Endothelial cell of umbilical vein (primary cell): ENCODE data around the gene CREBL2. TPM values are rescaled to one million over a fixed set of nuclear protein-coding genes. Genes with fewer than 3 reads are reported as not detected.

ENCODE experiments used
- BruUV-seq: library from RNA; stranded (reverse); fragments of 400-500 nt; replicated peaks from 2 replicates; lab custom pipeline; 2021; lab: Mats Ljungman, UMichigan
- CTCF ChIA-PET: fragments of 300-600, 350-600 bp; sonication (Branson Sonifier 250); formaldehyde crosslinking; loops from one replicate; lab custom pipeline; 2021; ENCODE audit warnings: antibody characterized with exemption, inconsistent platforms; lab: Charles Lee
- POLR2A ChIA-PET: fragments of 300-600, 350-600 bp; sonication (Branson Sonifier 250); formaldehyde crosslinking; loops from one replicate; lab custom pipeline; 2021; ENCODE audit warnings: antibody characterized with exemption, inconsistent platforms; lab: Charles Lee
- DNase-seq: peaks from one replicate; pipeline ENCODE4 v3.0.0-alpha.2; 2011; ENCODE audit warnings: low read depth, low spot score
- FAIRE-seq: peaks from 2 replicates; lab custom pipeline; 2011; peaks lifted over from hg19 to GRCh38; lab: Jason Lieb, UNC
- H2AFZ ChIP-seq: 2 replicates; pipeline ENCODE4 v1.6.0; 2012; ENCODE audit warnings: low read depth, low read length, control low read depth, inconsistent platforms
- H3K27ac ChIP-seq: 2 replicates; pipeline ENCODE4 v1.5.1; 2011; ENCODE audit warnings: low read depth, mild to moderate bottlenecking, control low read depth, low read length, moderate library complexity; ENCODE audit not compliant: insufficient read depth
- H3K27me3 ChIP-seq, 2 experiments: 2 replicates each; pipeline versions ENCODE4 v1.6.0 to v1.6.1; 2011; ENCODE audit warnings: low read length in 2 of 2, mixed read lengths in 1 of 2; ENCODE audit not compliant: control insufficient read depth in 2 of 2, insufficient read depth in 2 of 2
- H3K36me3 ChIP-seq, 2 experiments: 2 replicates in 1 of 2; 3 replicates in 1 of 2; pipeline ENCODE4 v1.5.1; 2011; ENCODE audit warnings: low read length in 2 of 2, mild to moderate bottlenecking in 1 of 2, moderate library complexity in 1 of 2; ENCODE audit not compliant: control insufficient read depth in 2 of 2, insufficient read depth in 2 of 2; ENCODE audit errors: extremely low read depth in 1 of 2
- H3K4me1 ChIP-seq: 3 replicates; pipeline ENCODE4 v1.5.1; 2011; ENCODE audit warnings: mild to moderate bottlenecking, low read length; ENCODE audit not compliant: control insufficient read depth, insufficient read depth; ENCODE audit errors: extremely low read depth
- H3K4me2 ChIP-seq: 2 replicates; pipeline ENCODE4 v1.6.1; 2011; ENCODE audit warnings: low read length, control low read depth, mixed read lengths; ENCODE audit not compliant: insufficient read depth
- H3K4me3 ChIP-seq, 3 experiments: fragments of 200-600 bp in 1 of 3; sonication (generic), shearing (Covaris generic) in 1 of 3; replicated peaks in 1 of 3; 2 replicates each; pipeline ENCODE4 v1.5.1; 2011 to 2016; ENCODE audit warnings: control low read depth in 3 of 3, low read length in 3 of 3, mild to moderate bottlenecking in 2 of 3, inconsistent platforms in 1 of 3, low read depth in 1 of 3, moderate library complexity in 1 of 3; ENCODE audit not compliant: insufficient read depth in 1 of 3
- H3K79me2 ChIP-seq: 2 replicates; pipeline ENCODE4 v1.6.0; 2012; ENCODE audit warnings: low read length, inconsistent platforms; ENCODE audit not compliant: control insufficient read depth, insufficient read depth
- H3K9ac ChIP-seq: replicated peaks from 2 replicates; pipeline ENCODE3; 2011; ENCODE audit warnings: low read length, control low read depth; ENCODE audit not compliant: insufficient read depth; ENCODE audit errors: extremely low read depth
- H3K9me1 ChIP-seq: replicated peaks from 3 replicates; pipeline ENCODE4 v1.6.0; 2011; ENCODE audit warnings: mild to moderate bottlenecking, low read length; ENCODE audit not compliant: control insufficient read depth, insufficient read depth; ENCODE audit errors: extremely low read depth
- H3K9me3 ChIP-seq: replicated peaks from 2 replicates; pipeline ENCODE4 v1.5.1; 2012; ENCODE audit warnings: low read length, inconsistent platforms; ENCODE audit not compliant: control insufficient read depth, insufficient read depth
- H4K20me1 ChIP-seq: replicated peaks from 2 replicates; pipeline ENCODE3; 2011; ENCODE audit warnings: mild to moderate bottlenecking, low read length; ENCODE audit not compliant: control insufficient read depth, insufficient read depth; ENCODE audit errors: extremely low read depth
- EZH2 ChIP-seq: IDR thresholded peaks from 2 replicates; pipeline ENCODE4 v1.6.1; 2012; ENCODE audit warnings: borderline replicate concordance, low read depth, mild to moderate bottlenecking, moderate library complexity, low read length, inconsistent platforms; ENCODE audit not compliant: severe bottlenecking
- FOS ChIP-seq: IDR thresholded peaks from 2 replicates; pipeline ENCODE4 v1.6.1; 2011; ENCODE audit warnings: mild to moderate bottlenecking, low read length, moderate library complexity, borderline replicate concordance; ENCODE audit not compliant: insufficient read depth
- GATA2 ChIP-seq: IDR thresholded peaks from 2 replicates; pipeline ENCODE4 v1.7.0; 2011; ENCODE audit warnings: low read depth, mild to moderate bottlenecking, moderate library complexity, mixed read lengths, low read length; ENCODE audit not compliant: insufficient read length, insufficient read depth
- JUN ChIP-seq: IDR thresholded peaks from 2 replicates; pipeline ENCODE4 v1.6.1; 2011; ENCODE audit warnings: borderline replicate concordance, low read depth; ENCODE audit not compliant: insufficient read length, insufficient read depth
- MYC ChIP-seq: IDR thresholded peaks from one replicate; pipeline ENCODE4 v1.6.1; 2011; ENCODE audit warnings: mild to moderate bottlenecking, low read depth, low read length
- POLR2A ChIP-seq: IDR thresholded peaks from 2 replicates; pipeline ENCODE4 v1.6.1; 2012; ENCODE audit warnings: low read depth, mild to moderate bottlenecking, control low read depth, low read length
- POLR2AphosphoS5 ChIP-seq: IDR thresholded peaks from 2 replicates; pipeline ENCODE4 v1.6.1; 2012; ENCODE audit warnings: low read depth, mild to moderate bottlenecking, control low read depth, low read length, moderate library complexity; ENCODE audit not compliant: insufficient read depth
- dilution Hi-C: fragments of 300-500 bp; cut with MboI; formaldehyde crosslinking; loops from one replicate; pipeline ENCODE4 v1.15.0; 2019; ENCODE audit warnings: low sequenced_read_pairs; ENCODE audit not compliant: extremely low pct_ligation_motif_present
- intact Hi-C: fragments of 100-400 bp; cut with micrococcal nuclease; formaldehyde crosslinking; loops from one replicate; pipeline ENCODE4 v1.10.0; 2022
- polyA plus RNA-seq, 4 experiments: library from polyadenylated mRNA; depleted of rRNA in 3 of 4; stranded (reverse) in 3 of 4; unstranded in 1 of 4; fragments of >200 nt; gene quantifications; 2 replicates each; pipeline versions ENCODE4 v1.2.1 to v1.2.3, GENCODE V29; 2011 to 2012; ENCODE audit warnings: missing spikeins in 1 of 4
- total RNA-seq: library from RNA; stranded (reverse); gene quantifications from 2 replicates; pipeline ENCODE4 v1.2.3, GENCODE V29; 2021
- TF ChIP-seq, protein P1 (sequence below), 2 donors: IDR thresholded peaks; 1 replicate in 1 of 2; 2 replicates in 1 of 2; pipeline ENCODE4 v1.5.1; 2011; ENCODE audit warnings: low read length in 2 of 2, mild to moderate bottlenecking in 2 of 2, moderate library complexity in 2 of 2, control low read depth in 1 of 2, inconsistent platforms in 1 of 2, low read depth in 1 of 2; ENCODE audit not compliant: insufficient read depth in 1 of 2; ENCODE audit errors: extremely low read depth in 1 of 2
- TF ChIP-seq, protein P2 (sequence below): IDR thresholded peaks from 2 replicates; pipeline ENCODE4 v1.6.1; 2011; ENCODE audit not compliant: insufficient read depth, insufficient read length

The CREBL2 gene
- total and polyA plus RNA-seq, 2 donors (not counting 3 experiments of a cell fraction or from before 2014, with no cell fraction given) = 10.5 to 19.4 TPM

- DNase-seq = no peak
- TF ChIP-seq EZH2 = no peak
- TF ChIP-seq, protein P1, sequence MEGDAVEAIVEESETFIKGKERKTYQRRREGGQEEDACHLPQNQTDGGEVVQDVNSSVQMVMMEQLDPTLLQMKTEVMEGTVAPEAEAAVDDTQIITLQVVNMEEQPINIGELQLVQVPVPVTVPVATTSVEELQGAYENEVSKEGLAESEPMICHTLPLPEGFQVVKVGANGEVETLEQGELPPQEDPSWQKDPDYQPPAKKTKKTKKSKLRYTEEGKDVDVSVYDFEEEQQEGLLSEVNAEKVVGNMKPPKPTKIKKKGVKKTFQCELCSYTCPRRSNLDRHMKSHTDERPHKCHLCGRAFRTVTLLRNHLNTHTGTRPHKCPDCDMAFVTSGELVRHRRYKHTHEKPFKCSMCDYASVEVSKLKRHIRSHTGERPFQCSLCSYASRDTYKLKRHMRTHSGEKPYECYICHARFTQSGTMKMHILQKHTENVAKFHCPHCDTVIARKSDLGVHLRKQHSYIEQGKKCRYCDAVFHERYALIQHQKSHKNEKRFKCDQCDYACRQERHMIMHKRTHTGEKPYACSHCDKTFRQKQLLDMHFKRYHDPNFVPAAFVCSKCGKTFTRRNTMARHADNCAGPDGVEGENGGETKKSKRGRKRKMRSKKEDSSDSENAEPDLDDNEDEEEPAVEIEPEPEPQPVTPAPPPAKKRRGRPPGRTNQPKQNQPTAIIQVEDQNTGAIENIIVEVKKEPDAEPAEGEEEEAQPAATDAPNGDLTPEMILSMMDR (IDR thresholded peaks at IDR 0.05; ENCODE audit: extremely low read depth in 1 of 2, insufficient read depth in 1 of 2, low read depth in 1 of 2, low read length in 2 of 2) = no peak
- TF ChIP-seq JUN = no peak
- no peak for TF ChIP-seq FOS
- TF ChIP-seq MYC = no peak
- TF ChIP-seq POLR2A = no peak
- Histone ChIP-seq H3K9me3 (no peaks in the 10 kb centered on the region), H3K27ac (no peak overlapping the region), H3K4me1 (no peaks in the 10 kb centered on the region), H3K27me3 (no peaks in the 10 kb centered on the region), H4K20me1 (no peaks in the 10 kb centered on the region), H3K4me2 (no peak overlapping the region), H3K79me2 (peaks cover 1% of the 10 kb centered on the region), H2AFZ (no peak overlapping the region), H3K36me3 (peaks cover 0 to 2% of the 10 kb centered on the region in 2 experiments), H3K9me1 (peaks cover 3% of the 10 kb centered on the region), H3K4me3 (no peak overlapping the region), H3K9ac (no peak overlapping the region)
- dilution Hi-C loops (no loop called here), intact Hi-C loops (no loop called here)
- no peak for FAIRE-seq
- no TSS peak for BruUV-seq
- CTCF ChIA-PET = interaction anchor here (0.6 to 1.7 kb wide), 4 partner anchors 14 to 25 kb away, joined by 3 to 5 read pairs (median 4); partner anchors contain the start of gene CREBL2
- POLR2A ChIA-PET = no interaction called here
Measured at GRCh38 chr12:12630850-12631249, 19.2 kb downstream of the CREBL2 start.

- Histone ChIP-seq H3K4me2 (no peak overlapping the region), H3K9ac (no peak overlapping the region), H4K20me1 (no peaks in the 10 kb centered on the region), H2AFZ (no peak overlapping the region), H3K27ac (no peak overlapping the region), H3K9me1 (no peaks in the 10 kb centered on the region), H3K27me3 (no peaks in the 10 kb centered on the region), H3K4me3 (no peak overlapping the region), H3K36me3 (peaks cover 0 to 6% of the 10 kb centered on the region in 2 experiments), H3K79me2 (no peaks in the 10 kb centered on the region), H3K4me1 (no peaks in the 10 kb centered on the region), H3K9me3 (no peaks in the 10 kb centered on the region)
- no TSS peak for BruUV-seq
- DNase-seq (no peak), FAIRE-seq (no peak)
- intact Hi-C loops = no loop called here
- dilution Hi-C loops = no loop called here
- ChIA-PET POLR2A (no interaction called here), CTCF (interaction anchor here (0.7 to 1.5 kb wide), 3 partner anchors 10 to 110 kb away, joined by 3 to 6 read pairs (median 3); no protein-coding TSS in a partner anchor)
- TF ChIP-seq FOS = no peak
- TF ChIP-seq MYC = no peak
- TF ChIP-seq JUN = no peak
- TF ChIP-seq, protein P1 (IDR thresholded peaks at IDR 0.05; ENCODE audit: extremely low read depth in 1 of 2, insufficient read depth in 1 of 2, low read depth in 1 of 2, low read length in 2 of 2) = no peak
- no peak for TF ChIP-seq GATA2
- no peak for TF ChIP-seq POLR2A
- no peak for TF ChIP-seq EZH2
- TF ChIP-seq, protein P2, sequence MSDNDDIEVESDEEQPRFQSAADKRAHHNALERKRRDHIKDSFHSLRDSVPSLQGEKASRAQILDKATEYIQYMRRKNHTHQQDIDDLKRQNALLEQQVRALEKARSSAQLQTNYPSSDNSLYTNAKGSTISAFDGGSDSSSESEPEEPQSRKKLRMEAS = no peak
- no peak for TF ChIP-seq POLR2AphosphoS5
Measured at GRCh38 chr12:12635651-12636050, 24.0 kb downstream of the CREBL2 start.
